ENCODE data around the gene CARD19. TPM values are rescaled to one million over a fixed set of nuclear protein-coding genes. Genes with fewer than 3 reads are reported as not detected.

CARD19 gene
- total and polyA plus RNA-seq, 2 donors (not counting 1 experiment from before 2014, with no cell fraction given): 31.9 to 63.4 TPM

DNA sequence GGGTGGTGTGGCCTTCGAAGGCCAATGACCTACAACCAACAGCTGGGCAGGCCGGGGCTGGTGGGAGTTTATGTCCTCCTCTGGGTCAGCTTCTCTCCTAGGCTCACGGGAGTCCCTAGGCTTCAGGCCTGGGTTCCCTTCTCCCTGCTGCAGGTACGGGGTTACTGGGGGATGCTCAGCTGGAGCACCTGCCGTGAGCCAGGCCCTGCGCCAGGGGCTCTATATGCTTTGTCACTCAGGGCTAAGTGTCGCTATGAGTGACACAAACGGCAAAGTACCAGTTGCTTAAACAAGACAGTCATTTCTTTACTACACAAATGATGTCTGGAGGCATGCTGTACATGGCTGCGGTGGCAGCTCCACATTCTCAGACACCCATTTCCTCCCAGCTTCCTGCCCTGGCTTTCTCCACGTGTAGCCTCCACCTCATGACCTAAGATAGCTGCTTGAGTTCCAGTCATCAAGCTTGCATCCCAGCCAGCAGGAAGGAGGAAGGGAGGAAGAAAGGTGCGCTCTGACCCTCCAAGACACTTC, 60.5 kb downstream of the CARD19 start:
- Mint-ChIP-seq H3K27me3 (no peaks in the 10 kb centered on the region), H3K4me3 (no peak overlapping the region), H3K27ac (no peak overlapping the region), H3K4me1 (peaks cover 4% of the 10 kb centered on the region), H3K9me3 (ENCODE audit: insufficient read depth) (no peaks in the 10 kb centered on the region)
- no peak overlapping the region for H3K9ac ChIP-seq (ENCODE audit: low read length)
- ChIA-PET POLR2A (no interaction called here), CTCF (interaction anchor here (3.5 kb wide), 1 partner anchor 146 kb away, joined by 20 read pairs; no protein-coding TSS in a partner anchor)
- 74% methylated on average over 7 of the region's 11 CpGs for WGBS (ENCODE audit: insufficient coverage)
- peaks cover 4 to 6% of the 10 kb centered on the region in 2 donors for H3K4me1 ChIP-seq (ENCODE audit: control insufficient read depth in 2 of 2, insufficient read depth in 2 of 2, low read length in 2 of 2)
- ATAC-seq (ENCODE audit: low read depth) (no peak), DNase-seq (no peak)
- no peak overlapping the region for H3K4me2 ChIP-seq (replicated peaks; ENCODE audit: low read depth, low read length, poor library complexity, severe bottlenecking)
- H4K20me1 ChIP-seq (ENCODE audit: control insufficient read depth, insufficient read depth, low read length, poor library complexity, severe bottlenecking): no peaks in the 10 kb centered on the region
- H3K27me3 ChIP-seq (replicated peaks in 1 of 4; ENCODE audit: control extremely low read depth in 1 of 4, control insufficient read depth in 3 of 4, insufficient read depth in 4 of 4, low read length in 3 of 4): peaks cover 0 to 3% (median 0%) of the 10 kb centered on the region in 4 experiments
- H3K4me3 ChIP-seq (ENCODE audit: control extremely low read depth in 1 of 5, extremely low read depth in 1 of 5, insufficient read depth in 1 of 5, low read depth in 2 of 5, low read length in 4 of 5): no peak overlapping the region
- no peaks in the 10 kb centered on the region for H3K79me2 ChIP-seq (ENCODE audit: control insufficient read depth, insufficient read depth, low read length)
- H3K36me3 ChIP-seq (replicated peaks in 1 of 2; ENCODE audit: control extremely low read depth in 1 of 2, control insufficient read depth in 1 of 2, extremely low read depth in 1 of 2, insufficient read depth in 2 of 2, low read length in 1 of 2): no peaks in the 10 kb centered on the region
- peaks cover 0 to 5% (median 0%) of the 10 kb centered on the region in 3 donors for H3K9me3 ChIP-seq (ENCODE audit: control extremely low read depth in 1 of 3, control insufficient read depth in 2 of 3, insufficient read depth in 1 of 3, low read length in 2 of 3)
- H3K27ac ChIP-seq (ENCODE audit: low read length in 2 of 2): no peak overlapping the region
- TF ChIP-seq, protein P1, sequence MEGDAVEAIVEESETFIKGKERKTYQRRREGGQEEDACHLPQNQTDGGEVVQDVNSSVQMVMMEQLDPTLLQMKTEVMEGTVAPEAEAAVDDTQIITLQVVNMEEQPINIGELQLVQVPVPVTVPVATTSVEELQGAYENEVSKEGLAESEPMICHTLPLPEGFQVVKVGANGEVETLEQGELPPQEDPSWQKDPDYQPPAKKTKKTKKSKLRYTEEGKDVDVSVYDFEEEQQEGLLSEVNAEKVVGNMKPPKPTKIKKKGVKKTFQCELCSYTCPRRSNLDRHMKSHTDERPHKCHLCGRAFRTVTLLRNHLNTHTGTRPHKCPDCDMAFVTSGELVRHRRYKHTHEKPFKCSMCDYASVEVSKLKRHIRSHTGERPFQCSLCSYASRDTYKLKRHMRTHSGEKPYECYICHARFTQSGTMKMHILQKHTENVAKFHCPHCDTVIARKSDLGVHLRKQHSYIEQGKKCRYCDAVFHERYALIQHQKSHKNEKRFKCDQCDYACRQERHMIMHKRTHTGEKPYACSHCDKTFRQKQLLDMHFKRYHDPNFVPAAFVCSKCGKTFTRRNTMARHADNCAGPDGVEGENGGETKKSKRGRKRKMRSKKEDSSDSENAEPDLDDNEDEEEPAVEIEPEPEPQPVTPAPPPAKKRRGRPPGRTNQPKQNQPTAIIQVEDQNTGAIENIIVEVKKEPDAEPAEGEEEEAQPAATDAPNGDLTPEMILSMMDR (IDR thresholded peaks at IDR 0.05): no peak
- no peak for TF ChIP-seq EZH2 (IDR thresholded peaks at IDR 0.05; ENCODE audit: borderline replicate concordance, insufficient read depth, low read depth, low read length, poor library complexity, severe bottlenecking)
- no peak overlapping the region for H2AFZ ChIP-seq (ENCODE audit: insufficient read depth, low read depth, low read length, poor library complexity, severe bottlenecking)
- intact Hi-C loops (cut with micrococcal nuclease): no loop called here
